ENCODE results near the gene CLIC5.

Gene CLIC5

DNA sequence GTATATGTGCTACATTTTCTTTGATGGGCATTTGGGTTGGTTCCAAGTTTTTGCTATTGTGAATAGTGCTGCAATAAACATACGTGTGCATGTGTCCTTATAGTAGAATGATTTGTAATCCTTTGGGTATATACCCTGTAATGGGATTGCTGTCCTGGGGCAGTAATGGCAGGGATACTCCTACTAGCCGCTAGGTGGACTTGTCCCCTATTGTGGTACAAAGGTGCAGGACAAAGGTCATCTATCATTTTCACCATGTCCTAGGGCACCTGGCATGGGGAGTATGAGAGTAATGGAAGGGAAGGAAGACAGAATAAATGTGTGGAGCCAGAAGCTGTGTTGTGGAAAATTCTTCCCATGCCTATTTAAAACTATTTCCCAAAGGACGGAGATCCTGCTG lies 174.6 kb downstream of the CLIC5 start:
- in situ Hi-C loops (cut with HindIII; ENCODE audit: low pct_ligation_motif_present, low pct_unique_long_range_greater_than_20kb, low sequenced_read_pairs) = no loop called here
- no peak for DNase-seq

DNA sequence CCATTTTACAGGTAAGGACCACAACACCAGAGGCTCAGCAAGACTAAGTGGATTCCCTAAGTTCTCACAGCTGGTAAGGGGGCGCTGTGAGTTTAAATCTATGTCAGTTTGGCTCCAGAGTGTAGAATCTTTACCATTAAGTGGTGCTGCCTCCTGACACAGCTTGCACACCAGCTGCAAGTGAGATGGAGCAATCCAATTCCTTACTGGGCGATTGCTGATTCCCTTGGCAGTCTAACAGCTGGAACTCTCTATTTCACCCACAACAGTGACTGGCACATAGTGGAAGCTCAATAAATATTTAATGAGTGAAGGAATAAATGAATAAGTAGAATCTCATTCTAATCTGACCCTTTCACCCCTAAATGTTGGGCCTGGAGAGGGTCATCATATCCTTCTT lies 176.7 kb downstream of the CLIC5 start:
- DNase-seq = no peak

DNA sequence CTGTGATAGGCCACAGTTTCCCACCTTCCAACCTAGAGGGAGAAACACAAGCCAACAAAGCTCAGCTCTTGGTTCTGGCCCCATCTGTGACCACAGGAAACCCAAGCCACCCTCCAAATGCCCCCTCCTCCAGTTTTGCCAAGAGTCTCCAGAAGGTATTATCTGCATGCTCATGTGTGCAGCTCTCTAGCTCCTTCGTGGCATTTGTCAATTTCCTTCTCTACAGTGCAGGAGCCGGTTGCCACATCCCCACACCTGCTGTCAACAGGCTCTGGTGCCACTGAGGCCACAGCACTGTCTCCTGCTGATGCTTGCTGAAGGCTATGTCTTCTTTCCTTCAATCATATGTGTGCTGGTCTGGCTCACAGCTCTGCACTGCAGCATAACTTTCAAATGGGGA lies 177.2 kb downstream of the CLIC5 start:
- in situ Hi-C loops (cut with HindIII; ENCODE audit: low pct_ligation_motif_present, low pct_unique_long_range_greater_than_20kb, low sequenced_read_pairs) = no loop called here
- no peak for DNase-seq

More for the DNA sequence above, 176.7 kb downstream of the CLIC5 start:
- in situ Hi-C loops (cut with HindIII; ENCODE audit: low pct_ligation_motif_present, low pct_unique_long_range_greater_than_20kb, low sequenced_read_pairs) = no loop called here

DNA sequence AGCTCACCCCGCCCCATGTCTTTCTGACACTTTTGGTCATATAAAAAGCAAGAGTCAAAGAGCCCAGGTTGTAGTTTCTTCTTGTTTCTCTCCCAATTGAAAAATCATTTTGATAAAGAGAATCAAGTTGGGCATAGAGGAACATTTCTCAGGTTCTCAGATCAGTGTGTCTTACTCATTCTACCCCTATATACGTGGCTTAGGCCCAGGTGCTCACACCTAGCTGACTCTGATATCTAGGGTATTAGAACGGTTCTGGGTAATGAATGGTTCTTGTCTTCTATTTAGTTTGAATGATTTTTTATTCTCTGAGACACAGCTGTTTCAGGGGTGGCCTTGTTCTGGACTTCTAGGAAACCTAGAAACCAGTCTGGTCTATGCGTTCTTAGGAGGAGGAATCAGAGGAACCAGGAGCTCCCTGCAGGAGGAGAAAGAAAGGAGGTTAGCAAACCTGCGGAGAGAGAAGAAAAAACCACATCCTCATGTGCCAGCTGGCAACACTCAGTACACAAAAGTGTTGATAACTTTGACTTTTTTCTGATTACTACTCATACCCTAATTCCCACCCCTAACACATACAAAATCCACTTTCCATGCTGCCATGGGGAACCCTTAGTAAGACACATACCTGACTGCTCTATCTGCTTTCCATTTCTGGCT lies 178.0 kb downstream of the CLIC5 start:
- no peak for DNase-seq
- in situ Hi-C loops (cut with HindIII; ENCODE audit: low pct_ligation_motif_present, low pct_unique_long_range_greater_than_20kb, low sequenced_read_pairs) = no loop called here

DNA sequence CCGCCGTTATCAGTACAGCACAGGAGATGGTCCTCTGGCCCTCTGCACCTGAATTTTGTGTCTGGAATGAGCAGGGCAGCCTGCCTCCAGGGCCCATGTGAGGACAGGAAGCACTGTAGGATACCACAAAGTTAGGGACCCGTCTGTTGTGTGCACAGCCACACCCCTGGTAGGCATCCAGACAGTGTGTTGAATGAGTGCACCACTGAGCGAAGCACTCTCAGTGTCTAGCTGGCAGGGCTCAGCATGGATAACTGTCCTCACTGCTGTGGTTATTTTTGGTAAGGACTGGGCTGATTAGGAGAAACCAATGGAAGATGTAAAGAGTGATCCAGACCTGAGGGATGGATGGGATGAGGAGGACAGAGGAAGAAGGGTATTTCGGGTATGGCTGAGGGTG lies 178.7 kb downstream of the CLIC5 start:
- DNase-seq = no peak
- in situ Hi-C loops (cut with HindIII; ENCODE audit: low pct_ligation_motif_present, low pct_unique_long_range_greater_than_20kb, low sequenced_read_pairs) = no loop called here

DNA sequence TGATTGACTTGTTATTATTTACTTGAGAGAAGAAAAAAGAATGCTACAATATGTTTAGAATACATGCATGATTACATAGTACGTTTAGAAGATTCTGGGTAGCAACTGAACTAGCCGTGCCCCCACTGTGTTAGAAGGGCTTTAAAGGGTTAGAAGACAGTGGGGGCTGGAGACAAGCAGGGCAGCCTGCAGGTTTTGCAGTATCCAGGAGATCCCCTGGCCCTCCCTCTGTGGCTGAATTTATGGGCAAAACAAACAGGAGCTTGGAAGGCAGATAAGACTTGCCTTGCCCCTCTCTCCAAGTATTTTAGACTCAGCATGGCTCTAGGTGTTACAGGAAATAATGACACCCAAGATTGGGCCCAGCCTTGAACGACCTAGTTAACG lies 179.2 kb downstream of the CLIC5 start:
- DNase-seq = no peak
- in situ Hi-C loops (cut with HindIII; ENCODE audit: low pct_ligation_motif_present, low pct_unique_long_range_greater_than_20kb, low sequenced_read_pairs) = no loop called here

DNA sequence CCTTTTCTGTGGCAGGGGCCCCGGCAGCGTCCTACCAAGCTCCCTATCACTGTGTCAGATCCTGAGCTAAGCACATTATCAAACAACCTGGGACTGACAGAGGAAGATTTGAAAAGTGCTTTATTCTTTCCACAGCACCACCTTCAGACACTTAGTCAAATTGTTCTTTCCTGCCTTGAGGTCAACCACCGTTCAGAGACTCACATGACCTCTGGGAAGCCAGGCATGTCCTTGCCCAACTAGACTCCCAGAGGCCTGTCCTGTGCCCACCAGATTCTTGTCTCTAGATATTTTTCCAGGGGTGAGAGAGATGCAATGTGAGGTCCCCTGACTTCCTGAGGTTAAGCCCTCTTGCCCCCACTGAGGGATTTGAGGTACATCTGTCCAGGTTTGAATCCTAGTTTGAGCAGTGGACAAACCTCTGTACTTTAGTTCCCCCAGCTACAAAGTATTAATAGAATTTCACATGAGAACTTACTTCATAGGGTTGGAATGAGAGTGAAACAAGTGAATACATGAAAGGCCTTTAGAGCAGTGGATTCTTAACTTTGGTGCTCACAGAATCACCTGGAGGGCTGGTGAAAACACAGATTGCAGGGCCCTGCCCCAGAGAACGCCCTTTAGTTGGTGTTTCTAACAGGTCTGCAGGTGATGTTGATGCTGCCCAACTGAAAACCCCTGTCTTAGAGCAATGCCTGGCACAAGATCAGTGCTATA lies 179.8 kb downstream of the CLIC5 start:
- in situ Hi-C loops (cut with HindIII; ENCODE audit: low pct_ligation_motif_present, low pct_unique_long_range_greater_than_20kb, low sequenced_read_pairs) = no loop called here
- DNase-seq = peak; percentile 4

DNA sequence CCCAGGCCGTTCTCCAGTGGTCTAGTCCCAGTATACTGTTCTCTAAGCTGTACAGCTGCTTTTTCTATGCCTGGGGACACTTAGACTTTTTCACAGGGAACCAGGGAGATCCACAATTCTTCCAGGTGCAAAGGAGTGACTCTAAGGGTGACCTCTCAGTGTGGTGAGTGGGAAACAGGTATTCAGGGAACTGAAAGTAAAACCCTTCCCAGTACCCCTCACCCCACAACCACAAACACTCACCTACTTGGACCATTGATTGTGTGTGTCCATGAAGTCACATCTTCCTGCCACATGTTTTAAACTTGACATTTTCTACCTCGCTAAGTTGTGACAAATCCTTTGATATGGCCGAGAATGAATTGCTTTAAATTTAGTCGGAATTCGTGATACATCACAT lies 183.6 kb downstream of the CLIC5 start:
- in situ Hi-C loops (cut with HindIII; ENCODE audit: low pct_ligation_motif_present, low pct_unique_long_range_greater_than_20kb, low sequenced_read_pairs) = no loop called here
- no peak for DNase-seq

All from ACHN (cell line).